ENCODE results near the gene CST11.

GRCh38 chr20:23488470-23488869, 35.8 kb upstream of the CST11 start:
- TF ChIP-seq POLR2A (IDR thresholded peaks at IDR 0.05) (no peak), CTCF (IDR thresholded peaks at IDR 0.05) (no peak)
